NAMALWA (cell line): ENCODE results near the gene WWC1.
"Not testable (repeated sequence)": the region's sequence is repeated elsewhere in the genome, so short reads cannot be mapped to it uniquely, and the experiment has no call there.

ENCODE experiments used
- DNase-seq: peaks from one replicate; pipeline ENCODE4 v3.0.0-alpha.2; 2015; ENCODE audit warnings: low spot score

The WWC1 gene

DNA sequence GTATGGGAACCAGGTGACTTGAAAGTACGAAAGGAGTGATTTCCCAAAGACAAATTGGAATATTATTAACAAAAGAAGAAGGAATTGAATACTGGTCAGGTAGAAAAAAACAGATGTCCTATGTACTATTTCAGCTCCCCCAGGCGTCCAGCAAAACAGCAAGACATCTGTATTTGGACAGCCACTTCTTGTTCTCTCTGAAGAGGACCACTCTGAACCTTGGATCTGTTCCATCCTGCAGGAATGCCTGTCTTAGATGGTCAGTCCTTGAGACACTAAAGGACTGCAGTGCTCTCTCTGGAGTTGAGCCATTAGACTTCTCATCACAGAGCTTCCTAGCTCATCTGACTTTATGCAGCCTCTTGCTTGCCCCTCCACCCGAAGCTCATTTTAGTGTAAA, 120.4 kb downstream of the WWC1 start:
- DNase-seq, result no peak

DNA sequence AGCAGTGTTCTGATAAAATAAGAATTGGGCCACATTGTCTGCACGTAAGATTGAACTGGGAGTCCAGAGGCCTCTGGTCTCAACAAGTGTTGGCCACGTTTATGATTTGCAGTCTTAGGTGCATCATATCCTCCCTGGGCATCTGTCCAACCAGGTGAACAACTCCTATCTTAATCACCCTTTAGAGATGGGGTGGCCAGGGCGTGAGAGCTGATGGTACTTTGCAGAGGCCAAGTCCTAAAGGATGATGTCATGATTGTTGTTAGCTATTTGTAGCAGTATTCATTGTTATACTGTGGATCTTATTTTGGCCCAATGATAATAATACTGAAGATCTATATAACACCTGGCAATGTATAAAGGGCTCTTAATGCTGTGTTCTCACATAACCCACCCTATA, 121.6 kb downstream of the WWC1 start:
- DNase-seq, result no peak

DNA sequence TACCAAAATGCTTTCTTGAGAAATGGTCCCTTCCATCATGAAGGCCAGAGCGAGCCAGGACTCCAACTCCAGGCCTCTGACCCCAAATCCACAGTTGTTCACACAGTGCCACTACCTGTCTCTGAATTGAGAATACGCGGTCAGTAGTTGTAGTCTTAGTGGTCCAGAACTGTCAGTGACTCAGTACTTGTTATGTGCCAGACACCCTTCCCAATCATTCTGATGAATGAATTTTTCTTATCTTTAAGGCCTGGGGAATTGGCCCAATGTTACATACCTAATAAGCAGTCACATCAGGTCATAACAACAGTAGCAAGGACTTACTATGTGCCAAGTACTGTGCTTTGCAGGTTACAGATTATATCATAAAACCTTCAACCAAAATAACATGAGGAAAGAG, 122.2 kb downstream of the WWC1 start:
- no peak for DNase-seq

DNA sequence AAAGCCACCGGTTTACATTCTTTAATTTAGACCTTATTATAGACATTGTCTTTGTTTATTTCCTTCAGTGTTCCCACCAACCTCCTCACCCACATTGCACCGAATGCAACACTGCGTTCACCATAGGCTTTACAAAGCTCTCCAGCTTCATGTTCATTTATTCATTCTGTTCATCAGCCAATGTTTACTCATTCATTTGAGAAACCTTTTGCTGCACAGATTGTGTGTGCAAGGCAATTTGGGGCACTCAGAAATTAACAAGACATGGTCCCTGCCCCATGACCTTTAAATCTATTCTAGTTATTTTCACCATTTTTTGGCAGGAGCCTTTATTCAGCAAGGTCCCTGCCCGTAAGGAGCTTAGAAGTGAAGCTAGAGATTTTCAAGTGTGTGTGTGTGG, 124.0 kb downstream of the WWC1 start:
- DNase-seq, result no peak

DNA sequence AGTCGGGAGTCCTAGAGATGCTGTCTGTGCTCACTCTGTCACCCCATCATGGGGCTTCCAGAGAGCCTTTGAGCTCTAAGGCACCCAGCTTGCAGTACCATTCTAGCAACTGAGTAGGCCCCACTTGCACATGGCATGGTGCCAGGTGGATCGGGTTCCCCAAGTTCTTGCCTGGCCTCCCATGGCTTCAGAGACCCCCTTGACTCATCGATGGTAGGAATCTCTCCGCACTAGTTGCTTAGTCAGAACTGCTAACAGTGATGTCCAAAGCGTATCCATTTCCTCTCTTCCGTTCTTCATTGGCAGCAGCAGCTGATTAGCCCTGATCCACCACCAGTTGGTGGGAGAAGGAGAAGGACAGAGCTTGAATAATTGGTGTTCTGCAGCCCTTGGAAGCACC, 124.5 kb downstream of the WWC1 start:
- no peak for DNase-seq

DNA sequence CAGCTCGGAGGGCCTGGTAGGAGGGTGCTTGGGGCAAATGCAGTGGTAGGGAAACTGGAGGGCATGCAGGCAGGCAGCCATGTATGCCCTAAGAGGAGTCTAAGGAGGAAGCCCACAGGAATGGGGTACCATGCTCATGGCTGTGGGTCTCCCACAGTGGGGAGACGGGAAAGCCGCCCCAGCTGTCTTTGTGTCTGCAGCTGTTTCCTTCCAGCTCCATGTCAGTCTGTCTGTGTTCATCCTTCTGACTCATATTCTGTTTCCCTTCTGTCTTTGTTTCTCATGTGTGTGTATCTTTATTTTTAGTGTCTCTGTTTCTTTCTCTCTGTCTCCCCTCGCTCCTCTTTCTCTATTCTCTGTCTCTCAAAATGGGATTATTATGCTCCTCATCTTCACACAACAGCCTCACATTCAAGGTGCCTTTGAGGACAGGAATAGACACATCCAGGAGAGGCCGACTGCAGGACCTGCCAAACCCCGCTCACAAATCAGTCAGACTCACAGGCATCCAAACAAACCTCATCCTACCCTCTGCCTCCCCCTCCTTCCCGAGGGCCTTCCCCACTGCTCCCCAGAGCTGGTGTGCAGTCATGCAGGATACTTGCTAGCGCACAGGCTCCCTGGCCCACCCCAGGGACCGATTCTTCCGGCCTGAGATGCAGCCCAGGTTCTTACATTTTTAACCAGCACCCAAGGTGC, 126.4 kb downstream of the WWC1 start:
- no peak for DNase-seq

DNA sequence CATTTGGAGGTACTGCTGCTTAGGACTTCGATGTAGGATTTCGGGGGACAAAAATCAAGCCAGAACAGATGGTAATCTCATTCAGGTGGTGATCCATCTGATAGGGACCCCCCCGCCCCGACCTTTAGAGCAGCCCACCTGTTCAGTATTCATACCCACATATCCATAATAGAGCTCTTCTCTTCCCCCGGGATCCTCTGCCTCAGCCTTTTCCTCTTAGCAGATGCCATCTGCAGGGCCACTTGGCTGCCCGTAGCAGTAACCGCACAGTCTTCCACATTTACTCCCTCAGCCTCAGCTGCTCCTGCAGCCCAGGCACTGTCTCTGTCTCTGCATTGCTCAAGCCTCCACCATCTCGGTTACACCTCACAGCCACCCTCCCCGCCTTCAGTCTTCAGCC, 129.0 kb downstream of the WWC1 start:
- DNase-seq, result no peak

DNA sequence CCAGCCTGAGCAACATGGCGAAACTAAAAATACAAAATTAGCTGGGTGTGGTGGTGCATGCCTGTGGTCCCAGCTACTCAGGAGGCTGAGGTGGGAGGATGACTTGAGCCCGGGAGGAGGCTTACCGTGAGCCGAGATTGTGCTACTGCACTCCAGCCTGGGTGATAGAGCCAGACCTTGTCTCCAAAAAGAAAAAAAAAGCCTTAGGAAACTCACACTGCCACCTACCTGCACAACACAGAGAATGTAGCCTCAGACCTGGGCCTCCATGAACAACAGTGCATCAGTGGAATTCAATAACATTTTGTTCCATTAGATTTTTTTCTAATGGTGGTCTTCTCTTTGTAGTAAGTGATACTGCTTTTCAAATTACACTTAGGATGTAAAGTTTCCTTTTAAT, 131.0 kb downstream of the WWC1 start:
- DNase-seq, result no peak

DNA sequence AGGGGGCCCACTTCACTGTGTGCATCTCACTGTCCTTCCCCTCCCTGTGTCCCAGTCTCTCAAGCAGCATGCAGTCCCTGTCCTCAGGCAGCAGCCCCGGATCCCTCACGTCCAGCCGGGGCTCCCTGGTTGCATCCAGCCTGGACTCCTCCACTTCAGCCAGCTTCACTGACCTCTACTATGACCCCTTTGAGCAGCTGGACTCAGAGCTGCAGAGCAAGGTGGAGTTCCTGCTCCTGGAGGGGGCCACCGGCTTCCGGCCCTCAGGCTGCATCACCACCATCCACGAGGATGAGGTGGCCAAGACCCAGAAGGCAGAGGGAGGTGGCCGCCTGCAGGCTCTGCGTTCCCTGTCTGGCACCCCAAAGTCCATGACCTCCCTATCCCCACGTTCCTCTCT, 132.0 kb downstream of the WWC1 start:
- DNase-seq, result no peak

DNA sequence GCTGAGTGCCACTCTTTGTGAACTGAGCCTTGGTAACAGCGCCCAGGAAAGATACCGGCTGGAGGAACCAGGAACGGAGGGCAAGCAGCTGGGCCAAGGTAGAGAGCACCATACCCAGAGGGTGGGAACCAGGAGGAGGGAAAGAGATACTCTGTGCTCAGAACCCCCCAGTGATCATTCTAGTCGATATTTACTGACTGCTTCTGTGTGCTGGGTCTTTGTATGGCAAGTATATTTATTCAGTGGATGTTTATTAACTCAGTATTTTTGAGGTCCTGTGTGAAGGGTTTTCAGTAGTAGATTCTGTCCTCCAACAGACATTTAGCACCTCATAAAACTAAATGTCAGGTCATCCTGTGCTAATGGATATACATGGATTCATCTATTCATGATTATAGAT, 132.5 kb downstream of the WWC1 start:
- DNase-seq, result no peak

DNA sequence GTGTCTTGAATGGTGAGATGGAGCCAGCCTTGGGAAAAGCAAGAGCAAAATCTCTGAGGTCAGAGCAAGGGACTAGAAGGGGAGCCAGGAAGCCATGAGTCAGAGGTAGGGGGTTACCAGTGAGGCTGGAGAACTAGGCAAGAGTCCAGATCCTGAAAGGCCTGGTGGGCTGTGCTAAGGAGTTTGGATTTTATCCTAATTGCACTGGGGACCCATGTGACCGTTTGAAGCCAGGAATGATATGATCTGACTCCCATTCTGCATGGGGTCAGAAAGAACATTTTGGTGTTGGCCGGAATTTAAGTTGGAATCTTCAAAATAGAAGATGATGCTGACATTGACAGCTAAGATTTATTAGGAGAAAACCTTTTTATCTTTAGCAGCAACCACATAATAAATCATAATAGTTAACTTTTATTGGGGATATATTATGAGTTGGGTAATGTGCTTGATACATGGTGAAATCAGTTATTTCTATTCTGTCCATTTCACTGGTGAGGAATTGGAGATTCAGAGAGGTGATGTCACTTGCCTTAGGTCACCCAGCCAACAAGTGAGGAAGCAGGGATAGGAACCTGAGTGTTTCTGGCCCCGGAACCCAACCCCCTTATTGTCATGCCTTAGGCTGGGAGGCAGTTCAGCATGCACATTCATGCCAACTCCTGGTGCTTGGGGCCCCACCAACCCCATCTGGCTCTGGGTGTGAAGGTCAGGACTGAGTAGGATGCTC, 133.3 kb downstream of the WWC1 start:
- no peak for DNase-seq

DNA sequence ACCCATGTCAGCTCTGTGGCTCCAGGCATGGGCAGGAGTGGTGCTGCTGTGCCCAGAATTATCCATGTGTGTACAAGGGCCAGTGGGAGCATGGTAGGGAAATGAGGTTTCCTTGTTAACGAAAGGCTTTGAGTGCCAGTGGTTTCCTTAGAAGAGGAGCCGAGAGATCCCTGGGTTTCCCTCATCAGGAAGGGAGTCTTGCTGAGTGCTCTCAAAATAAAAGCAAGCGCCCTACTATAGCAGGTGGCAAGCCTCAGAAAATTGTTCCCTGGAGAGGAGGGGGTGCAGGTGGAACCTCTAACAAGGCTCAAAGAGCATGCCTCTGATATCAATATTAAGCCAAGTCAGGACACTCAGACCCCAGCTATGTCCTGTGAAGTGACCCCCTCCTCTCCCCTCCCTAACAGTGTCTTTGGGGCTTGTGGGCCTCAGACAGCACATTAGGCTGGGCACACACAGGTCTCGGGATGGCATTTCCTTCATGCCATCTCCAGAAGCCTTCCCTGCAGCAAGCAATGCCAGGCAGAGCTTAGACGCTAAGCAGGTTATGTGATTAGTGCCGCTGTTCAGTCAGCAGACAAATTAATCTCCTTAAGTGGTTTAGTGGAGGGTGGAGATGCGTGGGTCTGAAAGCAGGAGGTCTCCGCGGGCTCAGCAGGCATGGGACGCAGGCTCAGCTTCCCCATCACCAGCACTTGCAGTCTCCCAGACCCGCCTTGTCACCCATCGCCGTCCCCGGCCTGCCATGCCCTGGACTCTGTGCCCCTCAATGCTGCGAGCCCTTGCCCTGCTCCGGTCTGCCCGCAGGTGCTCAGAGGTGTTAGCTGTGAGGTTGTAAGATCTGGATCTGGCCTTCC, 134.8 kb downstream of the WWC1 start:
- no peak for DNase-seq

DNA sequence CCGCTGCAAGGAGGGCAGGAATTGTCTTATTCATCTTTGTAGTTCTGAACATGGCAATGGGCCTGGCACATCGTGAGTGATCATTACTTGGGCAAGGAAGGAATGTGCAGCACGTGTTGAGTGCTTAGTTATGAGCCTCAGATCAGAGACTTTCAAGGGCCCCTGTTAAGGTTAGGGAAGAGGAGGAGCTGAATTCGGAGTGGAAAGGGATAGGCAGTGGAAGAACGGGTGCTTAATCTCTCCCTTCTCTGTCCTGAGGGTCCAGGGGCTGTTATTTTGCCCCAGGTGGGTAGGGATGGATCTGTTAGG, 135.4 kb downstream of the WWC1 start:
- no peak for DNase-seq

DNA sequence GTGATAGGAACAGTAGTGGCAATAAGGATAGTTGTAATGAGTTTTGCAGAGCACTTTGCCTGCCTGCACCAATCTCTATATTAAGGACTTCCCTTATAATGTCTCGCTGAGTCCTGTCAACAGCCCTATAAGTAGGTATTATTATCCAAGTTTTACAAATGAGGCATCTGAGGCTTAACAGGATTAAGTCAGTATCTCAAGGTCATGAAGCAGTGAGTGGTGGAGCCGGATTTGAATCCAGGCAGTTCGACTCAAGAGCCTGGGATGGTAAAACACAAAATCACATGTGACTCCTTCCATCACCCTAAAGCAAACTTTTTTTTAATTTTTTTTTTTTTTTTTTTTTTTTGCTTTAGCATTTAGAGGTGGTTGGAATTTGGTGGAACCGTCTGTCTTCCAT, 135.8 kb downstream of the WWC1 start:
- no peak for DNase-seq

DNA sequence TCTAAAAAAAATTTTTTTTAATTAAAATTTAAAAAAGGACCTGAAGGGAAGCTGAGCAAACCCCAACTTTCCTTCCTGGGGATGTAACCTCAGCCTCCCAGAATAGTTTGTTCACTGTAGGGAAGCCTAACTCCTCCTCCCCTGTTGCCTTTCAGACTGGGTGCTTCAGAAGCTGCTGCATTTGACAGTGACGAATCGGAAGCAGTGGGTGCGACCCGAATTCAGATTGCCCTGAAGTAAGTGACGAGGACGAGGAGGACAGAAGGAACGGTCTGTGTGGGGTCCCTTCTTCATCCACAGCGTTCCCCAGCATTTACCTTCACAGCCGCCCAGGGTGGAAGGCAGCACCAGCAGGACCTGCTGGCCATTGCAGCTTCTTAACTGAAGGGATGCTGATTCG, 137.1 kb downstream of the WWC1 start:
- no peak for DNase-seq

DNA sequence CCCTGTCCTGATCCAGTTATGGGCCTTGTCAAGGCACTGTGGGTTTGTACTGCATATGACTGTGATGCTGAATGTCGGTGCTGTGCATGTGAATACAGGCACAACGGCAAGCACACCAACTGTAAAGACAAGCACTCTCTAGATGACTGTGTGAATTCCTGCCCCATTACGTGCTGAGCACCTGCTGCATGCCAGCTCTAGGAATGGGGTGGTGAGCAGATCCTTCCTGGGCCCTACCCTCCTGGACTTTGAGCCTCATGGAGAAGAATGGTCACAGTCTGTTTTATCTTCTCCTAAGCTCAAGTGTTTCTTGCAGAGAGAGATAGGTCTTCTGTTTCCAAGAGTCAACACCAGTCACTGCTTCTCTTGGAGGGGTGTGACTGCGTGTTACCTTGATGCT, 138.9 kb downstream of the WWC1 start:
- DNase-seq, result no peak

DNA sequence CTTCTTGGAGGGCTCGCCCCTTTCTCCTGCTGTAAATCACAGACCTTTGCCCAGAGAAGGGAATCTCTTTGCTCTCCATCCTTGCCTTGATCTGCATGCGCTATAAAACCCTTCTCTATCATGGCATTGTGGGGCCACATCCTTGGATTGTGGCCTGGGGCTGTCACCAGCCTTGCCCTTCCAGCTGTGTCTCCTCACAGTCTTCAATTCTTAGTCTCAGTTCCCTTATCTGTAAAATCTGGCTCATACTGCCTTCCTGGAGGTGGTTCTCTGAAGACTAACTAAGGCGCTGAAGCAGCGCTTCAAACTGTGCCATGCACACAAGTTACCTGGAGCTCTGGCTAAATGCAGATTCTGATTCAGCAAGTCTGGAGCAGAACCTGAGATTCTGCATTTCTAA, 141.5 kb downstream of the WWC1 start:
- DNase-seq, result no peak

DNA sequence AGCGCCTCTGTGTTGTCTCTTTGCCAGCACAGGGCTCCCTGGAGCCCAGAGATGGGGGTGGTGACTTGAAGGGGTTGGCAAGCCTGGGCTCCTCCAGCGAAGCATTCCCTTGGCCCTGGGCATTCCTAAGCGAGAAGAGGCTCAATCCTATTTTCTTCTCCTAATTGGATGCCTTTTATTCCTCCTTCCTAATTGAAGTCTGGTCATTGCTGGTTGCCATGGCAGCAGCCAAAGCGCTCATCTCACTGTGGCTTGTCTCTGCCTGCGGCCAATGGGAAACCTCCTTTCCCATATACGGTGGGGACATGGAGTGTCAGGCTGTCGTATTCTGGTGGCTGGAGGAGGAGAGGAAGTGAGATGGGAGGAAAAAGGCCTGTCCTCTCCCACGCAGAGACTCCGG, 142.6 kb downstream of the WWC1 start:
- no peak for DNase-seq

DNA sequence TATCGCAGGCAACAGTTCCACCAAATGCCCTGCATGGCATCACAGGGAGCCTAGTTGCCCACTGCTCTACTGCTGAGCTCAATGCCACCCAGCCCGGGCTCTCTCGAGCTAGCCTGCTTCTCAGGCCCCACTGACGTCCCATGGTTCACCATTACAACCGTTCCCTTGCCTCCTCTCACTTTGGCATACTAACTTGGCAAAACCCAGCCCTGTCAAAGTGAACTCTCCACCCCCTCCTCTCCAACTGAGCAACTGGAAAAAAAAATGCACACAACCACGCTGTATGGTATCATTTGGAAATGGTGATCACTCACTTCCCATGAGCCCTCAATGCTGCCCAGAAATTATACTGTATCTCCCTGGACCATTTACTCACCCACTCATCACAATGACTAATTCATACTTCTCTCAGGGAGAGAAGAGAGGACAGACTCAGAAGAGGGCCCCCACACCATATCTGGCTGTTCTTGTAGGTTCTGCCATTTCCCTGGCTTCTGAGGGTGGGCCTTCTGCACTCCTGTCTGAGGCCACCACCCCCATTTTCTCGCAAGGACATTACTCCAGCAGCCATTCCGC, 143.4 kb downstream of the WWC1 start:
- no peak for DNase-seq

DNA sequence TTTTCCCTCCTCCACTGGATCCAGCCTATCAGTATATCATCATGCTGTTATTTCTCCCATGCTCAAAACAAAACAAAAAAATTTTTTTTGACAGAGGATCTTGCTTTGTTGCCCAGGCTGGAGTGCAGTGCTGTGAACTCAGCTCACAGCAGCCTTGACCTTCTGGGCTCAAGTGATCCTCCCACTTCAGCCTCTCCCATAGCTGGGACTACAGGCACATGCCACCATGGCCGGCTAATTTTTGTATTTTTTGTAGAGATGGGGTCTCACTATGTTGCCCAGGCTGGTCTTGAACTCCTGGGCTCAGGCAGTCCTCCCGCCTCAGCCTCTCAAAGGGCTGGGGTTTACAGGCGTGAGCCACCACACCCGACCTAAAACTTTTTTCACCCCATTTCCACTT, 143.9 kb downstream of the WWC1 start:
- DNase-seq, result not testable (repeated sequence)

DNA sequence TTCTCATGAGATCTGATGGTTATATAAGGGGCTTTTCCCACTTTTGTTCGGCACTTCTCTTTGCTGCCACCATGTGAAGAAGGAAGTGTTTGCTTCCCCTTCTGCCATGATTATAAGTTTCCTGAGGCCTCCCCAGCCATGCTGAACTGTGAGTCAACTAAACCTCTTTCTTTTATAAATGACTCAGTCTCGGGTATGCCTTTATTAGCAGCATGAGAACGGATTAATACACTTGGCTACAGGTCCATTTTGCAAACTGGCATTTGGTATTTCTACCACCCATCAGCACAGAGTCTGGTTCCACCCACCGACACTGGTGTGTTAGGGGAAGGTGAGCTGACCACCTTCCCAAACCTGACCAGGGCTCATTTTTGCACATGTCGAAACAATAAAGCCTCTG, 146.9 kb downstream of the WWC1 start:
- DNase-seq, result no peak

DNA sequence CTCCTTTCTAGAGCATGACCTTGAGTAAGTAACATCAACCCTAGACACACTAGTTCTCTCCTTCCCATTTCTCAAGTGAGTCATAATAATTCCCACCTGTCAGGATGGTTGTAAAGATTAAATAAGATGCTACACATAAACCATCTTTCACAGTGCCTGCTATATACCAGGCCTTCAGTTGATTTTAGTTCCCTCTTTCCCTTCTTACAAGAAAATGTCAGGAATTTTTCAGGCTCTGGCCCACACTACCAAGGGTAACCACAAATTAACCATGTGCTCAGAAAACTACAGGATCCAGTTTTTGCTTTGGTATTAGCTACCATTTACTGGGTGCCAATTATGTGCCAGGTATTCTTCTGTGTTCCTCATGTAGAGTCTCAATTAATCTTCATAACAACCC, 152.1 kb downstream of the WWC1 start:
- no peak for DNase-seq
